Measurements from ENCODE around the gene TGIF2LY. TPM values are rescaled to one million over a fixed set of nuclear protein-coding genes. Genes with fewer than 3 reads are reported as not detected.
"Not testable (repeated sequence)": the region's sequence is repeated elsewhere in the genome, so short reads cannot be mapped to it uniquely, and the experiment has no call there.

Gene TGIF2LY
- 1.2 TPM in 1 of 2 replicates, not detected in the other for total RNA-seq (2014; rRNA removed; shearing (Covaris generic); ENCODE audit: low replicate concordance)

GRCh38 chrY:3578767-3579166 lies at the start of gene TGIF2LY:
TGIF2LY (plus strand) TSS chrY:3579067; CDS start chrY:3579245, 178 bp downstream.
- DNase-seq; H2AFZ ChIP-seq (ENCODE audit: low read length); H3K9me2 ChIP-seq (replicated peaks; ENCODE audit: insufficient read depth, low read length); H3K79me2 ChIP-seq (ENCODE audit: low read length); H3K9ac ChIP-seq (ENCODE audit: low read length); H3K9me3 ChIP-seq (ENCODE audit: low read length); H3K27ac ChIP-seq (ENCODE audit: low read length); H3K4me3 ChIP-seq (ENCODE audit: low read length); H3K4me1 ChIP-seq (ENCODE audit: low read length); H4K20me1 ChIP-seq (ENCODE audit: insufficient read depth, low read depth, low read length); H3K36me3 ChIP-seq (ENCODE audit: insufficient read depth, low read length); H3K4me2 ChIP-seq (ENCODE audit: low read depth, low read length, poor library complexity, severe bottlenecking); H3K27me3 ChIP-seq (ENCODE audit: low read length): not testable (repeated sequence)

Small RNA genes within 50 kb of the gene (small RNA-seq; reads per million reads assigned to genes)
- gene PRRC2CP1 = not detected

Measured in Karpas-422 (cell line).